ENCODE results near the gene GCN1.

The GCN1 gene

DNA sequence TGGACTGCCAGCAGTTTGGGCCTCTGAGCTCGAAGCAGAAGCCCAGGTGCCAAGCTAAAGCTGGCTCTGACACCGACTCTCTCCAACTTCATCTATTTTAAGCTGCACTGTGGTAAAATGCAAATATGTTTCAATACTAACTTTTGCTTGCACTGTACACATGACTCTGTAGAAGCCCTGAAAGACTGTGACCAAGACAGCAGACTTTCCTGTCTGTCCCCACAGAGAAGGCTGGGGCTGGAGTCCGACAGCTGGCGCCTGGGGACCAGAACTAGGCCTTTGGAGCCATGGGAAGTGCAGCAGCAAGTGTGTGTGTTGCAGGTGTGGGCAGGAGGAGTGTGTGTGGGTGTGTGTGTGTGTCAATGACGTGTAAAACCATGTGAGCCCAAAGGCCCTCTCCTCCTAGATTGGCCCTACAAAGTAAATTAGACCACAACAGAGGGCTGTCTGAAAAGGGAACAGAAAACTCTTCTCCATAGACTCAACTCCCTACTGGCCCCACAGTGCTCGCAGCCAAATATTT lies 61.6 kb downstream of the GCN1 start:
- no peak overlapping the region for H3K27ac ChIP-seq

DNA sequence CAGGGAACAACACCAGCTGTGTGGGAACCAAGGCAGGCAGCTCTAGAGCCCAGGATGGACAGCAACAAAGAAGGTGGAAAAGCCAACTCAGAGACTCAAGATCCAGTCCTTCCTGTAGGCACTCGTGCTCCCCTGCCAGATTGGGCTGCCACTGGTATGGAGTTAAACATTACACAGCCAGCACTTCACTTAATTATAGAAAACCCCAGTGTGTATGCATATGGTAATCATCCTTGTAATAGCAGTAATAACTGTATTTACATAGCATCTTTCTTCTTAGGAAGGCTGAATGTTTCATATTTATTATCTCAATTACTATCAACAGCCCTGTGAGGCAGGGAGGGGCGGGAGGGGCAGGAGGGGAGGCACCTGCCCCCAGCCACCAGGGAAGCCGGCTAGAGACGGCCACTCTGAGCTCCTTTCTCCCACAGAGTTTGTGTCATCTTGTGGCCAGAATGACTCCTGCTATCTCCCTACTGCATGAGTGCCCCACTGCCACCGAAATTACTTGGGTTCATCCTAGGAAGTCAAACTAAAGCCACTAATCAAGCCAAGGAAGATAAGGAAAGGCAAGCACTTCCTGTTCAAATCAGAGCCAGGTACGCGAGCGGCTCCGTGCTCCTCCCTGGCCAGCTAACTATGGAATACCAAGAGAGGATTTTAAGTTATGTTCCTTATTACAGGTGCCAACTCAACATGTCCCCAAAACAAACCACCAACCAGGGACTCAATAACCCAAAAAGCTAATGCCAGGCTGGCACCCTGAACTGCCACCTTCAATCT lies 62.3 kb downstream of the GCN1 start:
- TF ChIP-seq ZFX (IDR thresholded peaks at IDR 0.05) = no peak
- TF ChIP-seq, protein P1, sequence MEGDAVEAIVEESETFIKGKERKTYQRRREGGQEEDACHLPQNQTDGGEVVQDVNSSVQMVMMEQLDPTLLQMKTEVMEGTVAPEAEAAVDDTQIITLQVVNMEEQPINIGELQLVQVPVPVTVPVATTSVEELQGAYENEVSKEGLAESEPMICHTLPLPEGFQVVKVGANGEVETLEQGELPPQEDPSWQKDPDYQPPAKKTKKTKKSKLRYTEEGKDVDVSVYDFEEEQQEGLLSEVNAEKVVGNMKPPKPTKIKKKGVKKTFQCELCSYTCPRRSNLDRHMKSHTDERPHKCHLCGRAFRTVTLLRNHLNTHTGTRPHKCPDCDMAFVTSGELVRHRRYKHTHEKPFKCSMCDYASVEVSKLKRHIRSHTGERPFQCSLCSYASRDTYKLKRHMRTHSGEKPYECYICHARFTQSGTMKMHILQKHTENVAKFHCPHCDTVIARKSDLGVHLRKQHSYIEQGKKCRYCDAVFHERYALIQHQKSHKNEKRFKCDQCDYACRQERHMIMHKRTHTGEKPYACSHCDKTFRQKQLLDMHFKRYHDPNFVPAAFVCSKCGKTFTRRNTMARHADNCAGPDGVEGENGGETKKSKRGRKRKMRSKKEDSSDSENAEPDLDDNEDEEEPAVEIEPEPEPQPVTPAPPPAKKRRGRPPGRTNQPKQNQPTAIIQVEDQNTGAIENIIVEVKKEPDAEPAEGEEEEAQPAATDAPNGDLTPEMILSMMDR (conservative IDR thresholded peaks at IDR 0.05) = no peak
- H3K27ac ChIP-seq = no peak overlapping the region

More for the DNA sequence above, 61.6 kb downstream of the GCN1 start:
- TF ChIP-seq, protein P1 (conservative IDR thresholded peaks at IDR 0.05) = no peak
- TF ChIP-seq ZFX (IDR thresholded peaks at IDR 0.05) = no peak

DNA sequence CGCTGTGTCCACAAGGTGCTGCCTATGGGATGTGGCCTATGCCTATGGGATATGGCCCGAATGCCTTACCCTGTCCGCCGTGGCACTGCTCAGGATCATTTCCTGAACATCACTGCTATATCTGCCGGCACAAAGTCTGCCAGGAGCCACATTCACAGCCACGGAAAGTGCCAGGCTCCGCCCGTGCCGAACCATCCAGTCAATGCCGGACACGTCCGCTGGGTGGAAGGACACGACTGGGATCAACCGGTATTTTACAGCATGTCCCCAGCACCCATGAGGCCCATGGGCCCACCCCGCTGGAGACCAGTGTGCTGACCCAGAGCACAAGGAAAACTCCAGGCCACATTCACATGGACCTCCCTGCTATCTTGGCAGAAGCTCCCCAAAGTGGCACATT lies 63.4 kb downstream of the GCN1 start:
- TF ChIP-seq, protein P1 (conservative IDR thresholded peaks at IDR 0.05) = no peak
- TF ChIP-seq ZFX (IDR thresholded peaks at IDR 0.05) = no peak
- H3K27ac ChIP-seq = no peak overlapping the region

DNA sequence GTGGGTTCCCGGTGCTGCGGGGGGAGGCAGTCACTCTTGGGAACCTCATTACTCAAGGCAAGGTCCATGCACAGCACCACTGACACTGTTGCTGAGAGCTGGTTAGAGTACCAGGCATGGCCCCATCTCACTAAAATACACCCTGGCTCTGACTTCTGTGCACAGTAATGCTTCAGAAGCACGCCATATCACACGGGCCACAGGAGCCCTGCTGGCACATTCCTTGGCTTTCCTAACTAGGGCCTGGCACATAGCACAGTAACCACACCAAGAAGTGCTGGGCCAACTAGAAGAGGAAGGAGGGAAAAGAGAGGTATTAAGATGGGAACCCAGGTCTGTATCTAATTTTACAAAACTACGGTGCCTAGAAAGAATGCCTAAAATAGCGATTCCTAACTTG lies 64.5 kb downstream of the GCN1 start:
- TF ChIP-seq ZFX (IDR thresholded peaks at IDR 0.05) = no peak
- TF ChIP-seq, protein P1 (conservative IDR thresholded peaks at IDR 0.05) = no peak
- no peak overlapping the region for H3K27ac ChIP-seq

DNA sequence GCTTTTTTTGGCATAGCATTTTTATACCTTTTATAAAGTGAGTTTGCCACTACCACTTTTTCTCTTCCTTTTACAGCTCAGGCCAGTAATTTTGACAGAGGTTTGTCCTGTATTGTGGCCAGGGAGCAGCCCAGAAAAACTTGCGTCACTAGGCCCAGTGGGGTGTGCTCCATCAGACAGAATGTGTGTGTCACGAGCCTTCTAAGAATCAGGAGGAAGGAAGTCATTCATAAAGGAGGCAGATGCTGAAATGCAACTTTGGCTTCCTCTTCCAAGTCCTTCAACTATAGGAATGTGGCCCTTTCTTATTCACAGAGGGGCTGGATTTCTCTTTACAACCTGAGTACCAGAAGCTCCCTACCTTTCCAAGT lies 67.9 kb downstream of the GCN1 start:
- no peak overlapping the region for H3K27ac ChIP-seq
- TF ChIP-seq ZFX (IDR thresholded peaks at IDR 0.05) = no peak
- TF ChIP-seq, protein P1 (conservative IDR thresholded peaks at IDR 0.05) = no peak

DNA sequence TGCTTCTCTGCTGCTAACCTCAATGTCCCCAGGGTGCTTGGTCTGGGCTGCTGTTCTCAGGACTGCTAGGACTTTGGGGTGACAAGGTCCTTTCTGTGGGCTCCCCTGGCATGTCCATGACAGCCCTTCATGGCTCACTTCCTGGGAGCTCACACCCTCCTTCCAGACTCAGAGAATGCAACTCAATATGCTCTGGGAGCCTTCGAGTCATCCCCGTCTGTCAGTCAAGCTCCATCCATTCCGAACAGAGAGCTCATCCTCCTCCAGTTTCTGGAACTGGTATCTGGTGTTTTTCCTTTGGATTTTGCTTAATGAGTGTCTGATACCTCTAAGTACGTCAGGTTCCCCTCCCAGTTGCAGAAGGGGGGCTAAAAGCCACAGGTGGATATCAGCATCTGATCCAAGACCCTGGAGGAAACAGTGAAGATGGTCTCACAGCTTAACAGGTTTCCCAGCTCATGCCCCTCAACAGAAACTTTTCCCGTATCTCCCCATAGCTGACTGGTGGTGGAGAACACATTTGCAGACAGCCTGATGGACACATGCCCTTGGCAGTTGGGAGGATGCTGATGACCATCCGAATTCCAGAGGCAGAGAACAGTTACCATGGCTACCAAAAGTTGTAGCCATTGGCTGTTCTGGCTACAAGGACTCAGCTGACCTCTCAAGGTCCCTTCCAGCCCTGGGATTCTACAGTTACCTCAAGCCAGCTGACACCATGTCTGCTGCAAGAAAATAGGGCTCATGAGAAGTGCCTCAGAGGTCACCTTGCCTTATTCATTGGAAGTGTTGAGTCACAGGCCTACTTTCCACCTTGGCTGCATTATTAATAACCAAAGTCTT lies 68.5 kb downstream of the GCN1 start:
- TF ChIP-seq, protein P1 (conservative IDR thresholded peaks at IDR 0.05) = no peak
- no peak for TF ChIP-seq ZFX (IDR thresholded peaks at IDR 0.05)
- H3K27ac ChIP-seq = no peak overlapping the region

DNA sequence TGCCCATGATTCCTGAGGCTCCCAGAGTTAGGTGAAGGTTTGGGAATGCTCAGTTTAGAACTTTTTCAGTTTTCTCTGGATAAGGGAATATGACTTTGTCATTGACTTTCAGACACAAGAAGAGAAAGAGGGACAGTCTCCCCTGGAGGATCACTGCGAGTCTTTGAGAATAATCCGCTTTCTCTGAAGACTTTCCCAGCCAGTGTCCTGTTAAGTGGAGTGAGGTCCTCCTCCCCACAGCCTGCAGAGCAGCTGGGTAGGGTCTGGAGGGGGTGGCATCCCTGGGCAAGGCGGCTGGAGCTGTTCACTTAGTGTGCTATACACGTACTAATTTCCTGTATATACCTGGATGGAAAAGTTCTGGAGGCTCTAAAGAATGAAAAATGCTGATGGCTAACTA lies 69.5 kb downstream of the GCN1 start:
- TF ChIP-seq, protein P1 (conservative IDR thresholded peaks at IDR 0.05) = no peak
- TF ChIP-seq ZFX (IDR thresholded peaks at IDR 0.05) = no peak
- no peak overlapping the region for H3K27ac ChIP-seq

Measured in C4-2B (cell line).